ENCODE measurements around the gene GTF2IRD1.
"Not testable (repeated sequence)": the region's sequence is repeated elsewhere in the genome, so short reads cannot be mapped to it uniquely, and the experiment has no call there.

Gene GTF2IRD1, protein sequence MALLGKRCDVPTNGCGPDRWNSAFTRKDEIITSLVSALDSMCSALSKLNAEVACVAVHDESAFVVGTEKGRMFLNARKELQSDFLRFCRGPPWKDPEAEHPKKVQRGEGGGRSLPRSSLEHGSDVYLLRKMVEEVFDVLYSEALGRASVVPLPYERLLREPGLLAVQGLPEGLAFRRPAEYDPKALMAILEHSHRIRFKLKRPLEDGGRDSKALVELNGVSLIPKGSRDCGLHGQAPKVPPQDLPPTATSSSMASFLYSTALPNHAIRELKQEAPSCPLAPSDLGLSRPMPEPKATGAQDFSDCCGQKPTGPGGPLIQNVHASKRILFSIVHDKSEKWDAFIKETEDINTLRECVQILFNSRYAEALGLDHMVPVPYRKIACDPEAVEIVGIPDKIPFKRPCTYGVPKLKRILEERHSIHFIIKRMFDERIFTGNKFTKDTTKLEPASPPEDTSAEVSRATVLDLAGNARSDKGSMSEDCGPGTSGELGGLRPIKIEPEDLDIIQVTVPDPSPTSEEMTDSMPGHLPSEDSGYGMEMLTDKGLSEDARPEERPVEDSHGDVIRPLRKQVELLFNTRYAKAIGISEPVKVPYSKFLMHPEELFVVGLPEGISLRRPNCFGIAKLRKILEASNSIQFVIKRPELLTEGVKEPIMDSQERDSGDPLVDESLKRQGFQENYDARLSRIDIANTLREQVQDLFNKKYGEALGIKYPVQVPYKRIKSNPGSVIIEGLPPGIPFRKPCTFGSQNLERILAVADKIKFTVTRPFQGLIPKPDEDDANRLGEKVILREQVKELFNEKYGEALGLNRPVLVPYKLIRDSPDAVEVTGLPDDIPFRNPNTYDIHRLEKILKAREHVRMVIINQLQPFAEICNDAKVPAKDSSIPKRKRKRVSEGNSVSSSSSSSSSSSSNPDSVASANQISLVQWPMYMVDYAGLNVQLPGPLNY
- 2.3 to 14.9 (median 7.2) reads per million in 3 experiments for total RNA-seq

DNA sequence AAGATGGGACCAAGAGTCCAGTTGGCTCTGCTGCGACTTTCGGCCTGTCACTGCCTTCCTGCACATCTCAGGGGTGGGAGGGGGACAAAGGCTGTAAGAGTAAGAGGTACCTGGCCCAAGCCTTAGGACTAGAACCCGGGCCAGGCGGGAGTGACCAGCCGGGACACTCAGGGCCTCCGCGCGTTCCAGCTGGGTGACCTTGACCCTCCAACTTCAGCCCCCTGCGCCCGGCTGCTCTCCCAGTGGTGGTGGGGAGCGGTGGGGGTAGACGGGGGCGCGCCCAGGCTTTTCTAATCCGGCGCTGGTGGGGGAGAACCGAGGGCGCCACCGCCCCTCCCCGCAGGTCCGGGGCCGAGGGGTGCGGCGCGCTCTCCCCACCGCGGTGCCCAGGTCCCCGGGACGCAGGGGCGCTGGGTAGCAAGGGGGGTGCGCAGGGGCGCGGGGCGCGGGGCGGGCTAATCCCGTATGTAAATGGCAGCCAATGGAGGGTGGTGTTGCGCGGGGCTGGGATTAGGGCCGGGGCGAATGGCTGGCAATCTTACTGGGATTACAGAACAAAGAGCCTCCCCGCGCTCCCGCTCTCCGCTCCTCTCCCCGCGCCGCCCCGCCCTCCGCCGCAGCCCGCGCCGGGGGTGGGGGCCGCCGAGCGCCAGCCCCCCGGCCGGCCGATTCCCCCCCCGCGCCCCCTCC, at the start of gene GTF2IRD1:
Gene GTF2IRD1 (plus strand): TSS at position 585 of the 690 bp plus-strand sequence. CDS start 54,175 bp downstream, outside the sequence.
- peak; percentile 37 for DNase-seq

DNA sequence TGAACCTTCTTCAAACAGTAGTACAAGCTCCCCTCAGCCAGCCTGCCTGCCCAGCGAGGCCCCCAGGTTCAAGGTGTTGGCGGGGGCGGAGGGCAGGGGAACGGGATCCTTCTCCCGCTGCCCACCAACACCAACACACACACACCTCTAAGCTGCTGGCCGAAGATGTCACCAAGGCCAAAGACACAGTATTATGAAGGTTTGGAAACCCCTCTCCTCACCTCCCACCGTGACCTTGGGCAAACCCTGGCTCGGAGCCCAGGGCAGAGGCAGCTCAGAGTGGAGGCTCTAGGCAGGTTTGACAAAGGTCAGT, 49.4 kb upstream of the GTF2IRD1 start:
- no peak for DNase-seq

DNA sequence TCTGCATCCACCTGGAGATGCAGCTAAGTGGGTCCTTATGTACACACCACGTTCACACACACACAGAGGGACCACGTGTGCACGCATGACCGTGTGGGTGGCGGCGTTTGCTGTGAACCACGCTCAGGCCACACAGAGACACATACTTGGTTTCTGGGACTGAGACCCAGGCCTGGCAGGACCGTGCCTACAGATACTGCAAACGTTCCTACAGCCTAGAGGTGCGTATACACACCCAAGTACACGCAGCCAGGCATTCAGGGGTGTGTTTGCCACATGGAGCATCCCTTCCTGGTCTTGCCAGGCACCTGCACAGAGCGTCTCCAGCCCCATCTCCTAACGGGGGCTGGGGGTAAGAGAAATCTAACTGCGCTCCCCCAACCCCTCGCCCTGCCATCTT, 49.0 kb upstream of the GTF2IRD1 start:
- no peak for DNase-seq

DNA sequence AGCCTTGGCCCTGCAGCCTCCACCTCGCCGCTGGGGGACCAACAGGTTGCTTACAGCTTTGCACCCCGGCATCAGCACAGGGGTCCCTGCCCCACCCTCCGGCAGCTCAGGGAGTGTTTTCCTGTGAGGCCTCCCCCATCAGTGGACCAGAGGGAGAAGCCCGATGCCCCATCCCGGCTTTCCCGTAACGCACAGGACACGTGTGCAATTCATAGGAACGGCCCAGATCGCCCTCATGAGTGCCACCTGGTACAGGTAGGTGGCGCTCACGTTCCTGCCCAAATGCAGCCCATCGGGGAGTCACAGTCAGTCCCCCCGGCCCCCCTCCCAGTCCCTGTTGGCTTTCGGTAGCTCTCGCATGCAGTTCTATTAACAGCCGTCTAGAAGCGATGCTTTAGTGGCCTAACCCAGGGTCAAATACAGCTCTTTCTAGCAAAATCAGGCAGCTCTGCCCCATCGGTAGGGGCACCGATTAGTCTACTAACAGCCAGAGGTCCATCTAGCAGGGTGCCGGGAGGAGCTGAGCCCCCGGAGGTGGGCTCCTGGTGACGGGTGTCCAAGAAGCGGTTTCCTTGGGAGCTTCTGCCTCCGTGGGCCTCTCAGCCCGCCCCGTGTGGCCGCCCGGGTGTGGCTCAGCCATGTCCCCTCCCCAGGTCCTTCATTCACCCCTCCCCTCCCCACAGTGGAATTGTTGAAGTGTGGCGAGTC, 48.4 kb upstream of the GTF2IRD1 start:
- no peak for DNase-seq

DNA sequence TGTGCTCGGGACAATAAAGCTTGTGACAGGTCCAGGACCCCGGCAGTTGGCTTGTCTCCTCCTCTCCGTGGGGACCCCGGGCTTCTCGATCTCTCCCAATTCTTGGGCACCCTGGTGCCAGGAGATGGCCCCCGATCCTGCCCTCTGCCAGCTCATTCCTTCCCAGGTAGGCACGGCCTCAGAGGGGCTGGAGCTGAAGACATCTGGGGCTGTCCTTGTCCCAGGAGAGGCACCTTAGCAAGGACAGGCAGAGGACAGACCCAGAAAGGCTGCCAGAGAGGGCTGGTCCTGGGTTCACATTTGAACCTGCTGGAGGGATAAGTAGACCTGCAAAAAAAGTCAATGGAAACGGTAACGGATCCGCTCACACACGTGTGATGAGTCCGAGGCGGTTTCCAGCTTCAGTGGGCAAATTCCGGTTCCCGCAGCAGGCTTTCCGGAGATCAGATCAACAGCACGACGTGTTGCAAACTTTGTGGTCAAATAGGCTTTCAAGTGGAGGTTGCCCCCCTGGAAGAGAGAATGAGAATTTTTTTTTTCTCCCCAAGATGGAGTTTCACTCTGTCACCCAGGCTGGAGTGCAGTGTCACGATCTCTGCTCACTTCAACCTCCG, 47.7 kb upstream of the GTF2IRD1 start:
- no peak for DNase-seq

DNA sequence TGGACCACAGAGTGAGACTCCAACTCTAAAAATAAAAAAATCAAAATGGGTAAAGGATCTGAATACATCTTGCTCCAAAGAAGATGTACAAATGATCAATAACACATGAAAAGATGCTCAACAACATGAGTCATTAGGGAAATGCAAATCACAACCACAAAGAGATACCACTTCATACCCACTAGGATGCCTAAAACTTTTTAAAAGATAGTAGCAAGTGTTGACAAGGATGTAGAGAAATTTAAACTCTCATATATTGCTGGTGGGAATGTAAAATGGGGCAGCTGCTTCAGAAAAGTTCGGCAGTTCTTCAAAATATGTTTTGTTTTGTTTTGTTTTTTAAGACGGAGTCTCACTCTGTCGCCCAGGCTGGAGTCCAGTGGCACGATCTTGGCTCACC, 45.7 kb upstream of the GTF2IRD1 start:
- no peak for DNase-seq

DNA sequence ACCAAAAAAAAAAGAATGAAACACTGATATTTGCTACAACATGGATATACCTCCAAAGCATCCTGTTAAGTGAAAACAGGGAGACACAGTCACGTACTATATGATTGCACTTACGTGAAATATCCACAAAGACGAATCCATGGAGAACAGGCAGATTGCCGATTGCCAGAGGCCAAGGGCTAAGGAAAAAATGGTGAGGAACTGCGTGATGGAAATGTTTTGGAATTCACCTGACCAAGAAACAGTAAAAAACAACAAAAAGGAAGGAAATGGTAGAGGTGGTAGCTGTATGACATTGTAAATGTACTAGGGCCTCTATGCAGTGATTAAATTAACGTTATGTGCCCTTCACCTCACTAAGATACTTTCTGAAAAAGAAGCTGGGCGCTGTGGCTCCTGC, 44.1 kb upstream of the GTF2IRD1 start:
- no peak for DNase-seq

DNA sequence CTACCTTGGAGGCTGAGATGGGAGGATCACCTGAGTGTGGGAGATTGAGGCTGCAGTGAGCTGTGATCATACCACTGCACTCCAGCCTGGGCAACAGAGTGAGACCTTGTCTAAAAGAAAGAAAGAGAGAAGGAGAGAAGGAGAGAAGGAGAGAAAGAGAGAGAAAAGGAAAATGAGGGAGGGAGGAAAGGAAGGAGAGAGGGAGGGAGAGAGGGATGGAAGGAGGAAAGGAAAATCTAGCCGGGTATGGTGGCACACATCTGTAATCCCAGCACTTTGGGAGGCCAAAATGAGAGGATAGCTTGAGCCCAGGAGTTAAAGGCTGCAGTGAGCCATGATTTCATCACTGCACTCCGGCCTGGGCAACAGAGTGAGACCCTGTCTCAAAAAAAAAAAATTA, 42.9 kb upstream of the GTF2IRD1 start:
- no peak for DNase-seq

DNA sequence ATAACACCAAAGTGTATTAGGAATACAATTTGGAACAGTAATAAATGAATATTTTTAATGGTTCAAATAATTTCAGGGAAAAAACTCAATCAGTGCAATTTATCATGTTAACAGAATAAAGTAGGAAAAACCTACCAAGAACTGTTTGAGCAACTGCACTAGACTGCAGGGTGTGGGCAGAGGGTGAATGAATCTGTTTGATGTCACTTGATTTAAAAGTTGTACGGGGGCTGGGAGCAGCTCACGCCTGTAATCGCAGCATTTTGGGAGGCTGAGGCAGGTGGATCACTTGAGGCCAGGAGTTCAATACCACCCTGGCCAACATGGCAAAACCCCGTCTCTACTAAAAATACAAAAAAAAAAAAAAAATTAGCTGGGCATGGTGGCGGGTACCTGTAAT, 42.1 kb upstream of the GTF2IRD1 start:
- not testable (repeated sequence) for DNase-seq

DNA sequence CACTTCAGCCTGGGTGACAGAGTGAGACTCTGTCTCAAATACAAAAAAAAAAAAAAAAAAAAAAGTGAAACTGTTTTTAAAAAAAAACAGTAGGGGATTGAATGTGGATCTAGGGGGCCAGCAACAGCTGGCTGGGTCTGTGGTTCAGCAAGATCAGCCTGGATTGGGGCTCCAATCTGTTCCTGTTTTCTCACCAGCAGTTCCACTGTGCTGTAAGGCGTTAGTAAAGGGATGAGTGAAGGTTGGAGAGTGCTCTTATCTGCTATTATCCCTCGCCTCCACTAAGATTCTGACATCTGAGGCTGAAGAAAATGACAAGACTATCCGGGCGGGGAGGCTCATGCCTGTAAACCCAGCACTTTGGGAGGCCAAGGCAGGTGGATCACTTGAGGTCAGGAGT, 41.6 kb upstream of the GTF2IRD1 start:
- DNase-seq: no peak

DNA sequence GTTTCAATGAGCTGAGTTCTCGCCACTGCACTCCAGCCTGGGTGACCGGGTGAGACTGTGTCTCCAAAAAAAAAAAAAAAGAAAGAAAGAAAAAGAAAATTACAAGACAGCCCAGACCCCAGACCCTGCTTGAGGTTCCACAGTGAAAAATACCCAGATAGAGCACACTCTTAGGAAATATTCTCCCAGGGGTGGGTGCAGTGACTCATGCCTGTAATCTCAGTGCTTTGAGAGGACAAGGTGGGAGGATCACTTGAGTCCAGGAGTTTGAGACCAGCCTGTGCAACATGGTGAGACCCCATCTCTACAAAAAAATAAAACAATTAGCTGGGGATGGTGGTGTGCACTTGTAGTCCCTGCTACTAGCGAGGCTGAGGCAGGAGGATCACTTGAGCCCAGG, 41.1 kb upstream of the GTF2IRD1 start:
- no peak for DNase-seq

DNA sequence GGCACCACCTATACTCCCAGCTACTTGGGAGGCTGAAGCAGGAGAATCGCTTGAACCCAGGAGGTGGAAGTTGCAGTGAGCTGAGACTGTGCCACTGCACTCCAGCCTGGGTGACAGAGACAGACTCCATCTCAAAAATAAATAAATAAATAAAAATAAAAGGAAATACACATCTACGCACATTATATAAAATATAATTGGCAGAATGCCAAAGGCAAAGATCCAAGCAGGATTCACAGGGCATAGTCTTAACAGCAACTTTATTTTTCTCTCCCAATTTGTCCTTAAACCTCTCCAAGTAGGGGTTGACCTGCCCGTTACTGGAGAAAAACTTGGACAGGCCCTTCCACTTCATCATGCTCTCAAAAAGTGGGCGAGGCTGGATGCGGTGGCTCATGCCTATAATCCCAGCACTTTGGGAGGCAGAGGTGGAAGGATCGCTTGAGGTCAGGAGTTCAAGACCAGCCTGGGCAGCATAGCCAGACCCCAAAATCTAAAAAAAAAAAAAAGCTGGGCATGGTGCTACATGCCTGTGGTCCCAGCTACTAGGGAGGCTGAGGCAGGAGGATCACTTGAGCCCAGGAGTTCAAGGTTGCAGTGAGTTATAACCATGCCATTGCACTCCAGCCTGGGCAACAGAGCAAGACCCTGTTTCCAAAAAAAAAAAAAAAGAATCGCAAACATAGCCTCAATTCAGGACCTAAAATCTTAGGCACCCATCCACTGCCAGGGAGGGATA, 38.9 kb upstream of the GTF2IRD1 start:
- not testable (repeated sequence) for DNase-seq

DNA sequence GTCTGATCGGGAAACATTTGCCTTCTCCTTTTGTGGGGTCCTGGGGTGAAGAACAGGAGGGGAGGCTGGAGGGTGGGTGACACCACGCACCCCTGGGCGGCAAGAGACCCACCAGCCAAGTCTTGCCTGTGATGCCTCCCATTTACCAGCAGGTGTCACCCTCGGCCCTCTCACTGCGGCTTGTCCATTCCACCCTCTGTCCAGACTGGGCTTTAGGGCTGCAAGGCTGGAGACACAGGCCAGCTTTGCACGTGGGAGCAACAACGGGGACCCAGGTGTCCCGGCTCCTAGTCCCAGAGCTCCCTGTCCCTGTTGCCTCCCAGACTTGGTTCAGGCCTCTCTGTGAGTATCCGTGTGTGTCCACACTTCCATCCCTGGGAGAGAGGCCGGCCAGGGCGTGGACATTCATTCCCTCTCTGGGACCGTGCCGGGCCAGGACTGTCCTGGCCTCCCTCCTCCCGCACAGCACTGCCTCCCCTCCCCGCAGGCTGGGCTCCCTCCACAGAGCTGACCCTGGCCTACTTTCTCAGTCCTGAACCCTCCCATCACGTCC, 36.2 kb upstream of the GTF2IRD1 start:
- peak; percentile 29 for DNase-seq

DNA sequence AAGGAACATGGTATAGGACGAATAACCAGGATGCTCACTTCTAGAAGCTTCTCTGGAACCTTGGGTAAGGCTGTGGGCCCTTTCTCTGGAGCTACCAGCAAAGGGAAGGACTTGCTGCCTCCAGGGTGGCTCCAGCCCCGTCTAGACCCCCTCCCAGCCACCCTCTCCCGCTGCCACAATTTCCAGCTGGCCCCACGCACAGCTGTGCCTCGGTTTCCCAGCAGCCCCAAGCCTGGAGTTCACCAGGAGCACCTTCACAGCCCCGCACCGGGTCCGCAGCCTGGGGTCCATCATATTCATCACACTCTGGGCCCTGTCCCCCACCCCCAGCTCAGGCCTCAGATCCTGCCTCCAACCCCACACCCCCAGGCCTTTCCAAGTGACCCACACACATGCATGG, 35.6 kb upstream of the GTF2IRD1 start:
- DNase-seq: no peak

DNA sequence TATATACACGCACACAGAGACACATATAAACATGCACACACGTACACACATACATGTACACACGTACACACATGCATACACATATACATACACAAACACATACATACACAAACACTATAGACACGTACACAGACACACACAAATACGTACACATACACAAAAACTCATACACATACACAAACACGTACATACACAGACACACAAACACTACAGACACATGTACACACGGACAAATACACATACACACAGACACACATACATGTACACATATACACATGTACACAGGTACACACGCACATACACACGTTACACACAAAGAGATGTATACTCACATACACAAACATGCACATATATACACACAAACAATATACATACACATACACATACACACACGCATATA, 35.2 kb upstream of the GTF2IRD1 start:
- no peak for DNase-seq

DNA sequence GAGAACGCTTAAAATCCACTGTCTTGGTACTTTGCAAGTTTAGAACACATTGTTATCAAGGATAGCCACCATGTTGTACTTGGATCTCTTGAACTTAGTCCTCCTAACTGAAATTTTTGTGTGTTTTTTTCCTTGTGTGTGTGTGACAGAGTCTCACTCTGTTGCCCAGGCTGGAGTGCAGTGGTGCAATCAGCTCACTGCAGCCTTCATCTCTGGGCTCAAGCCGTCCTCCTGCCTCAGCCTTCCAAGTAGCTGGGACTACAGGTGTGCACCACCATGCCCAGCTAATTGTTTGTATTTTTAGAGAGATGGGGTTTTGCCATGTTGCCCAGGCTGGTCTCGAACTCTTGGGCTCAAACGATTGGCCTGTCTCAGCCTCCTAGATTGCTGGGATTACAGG, 34.5 kb upstream of the GTF2IRD1 start:
- DNase-seq: not testable (repeated sequence)

DNA sequence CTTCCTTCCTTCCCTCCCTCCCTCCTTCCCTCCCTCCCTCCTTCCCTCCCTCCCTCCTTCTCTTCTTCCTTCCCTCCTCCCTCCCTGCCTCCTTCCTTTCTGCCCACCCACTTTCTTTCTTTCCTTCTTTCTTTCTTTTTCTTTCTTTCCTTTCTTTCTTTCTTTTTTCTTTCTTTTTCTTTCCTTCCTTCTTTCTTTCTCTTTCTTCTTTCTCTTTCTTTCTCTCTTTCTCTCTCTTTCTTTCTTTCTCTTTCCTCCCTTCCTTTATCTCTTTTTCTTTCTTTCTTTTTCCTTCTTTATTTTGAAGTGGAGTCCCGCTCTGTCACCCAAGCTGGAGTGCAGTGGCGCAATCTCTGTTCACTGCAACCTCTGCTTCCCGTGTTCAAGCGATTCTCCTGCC, 33.7 kb upstream of the GTF2IRD1 start:
- DNase-seq: no peak

DNA sequence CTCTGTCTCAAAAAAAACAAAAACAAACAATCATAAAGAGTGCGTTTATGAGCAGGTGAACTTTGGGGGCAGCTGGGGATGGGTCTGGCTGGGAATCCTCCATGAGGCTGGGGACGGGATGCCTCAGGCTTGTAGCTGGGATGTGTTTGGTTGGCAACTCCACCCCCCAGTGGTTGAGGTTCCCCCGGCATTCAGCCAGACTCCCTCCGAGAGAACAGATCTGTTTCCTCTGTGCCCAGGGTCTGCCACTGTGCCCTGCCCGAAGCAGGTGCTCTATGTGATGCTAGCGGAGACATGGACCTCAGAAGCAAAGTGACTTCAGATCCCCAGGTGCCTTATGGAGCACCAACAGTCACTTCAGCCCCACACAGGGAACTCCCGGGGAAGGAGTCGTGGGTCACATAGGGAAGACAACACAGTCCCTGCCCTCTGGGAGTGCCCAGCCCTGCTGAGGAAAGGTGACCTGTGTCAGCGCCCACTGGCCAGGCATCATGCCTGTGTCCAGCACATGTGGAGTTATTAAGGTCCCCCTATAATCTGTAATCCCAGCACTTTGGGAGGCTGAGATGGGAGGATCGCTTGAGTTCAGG, 29.3 kb upstream of the GTF2IRD1 start:
- DNase-seq: no peak

DNA sequence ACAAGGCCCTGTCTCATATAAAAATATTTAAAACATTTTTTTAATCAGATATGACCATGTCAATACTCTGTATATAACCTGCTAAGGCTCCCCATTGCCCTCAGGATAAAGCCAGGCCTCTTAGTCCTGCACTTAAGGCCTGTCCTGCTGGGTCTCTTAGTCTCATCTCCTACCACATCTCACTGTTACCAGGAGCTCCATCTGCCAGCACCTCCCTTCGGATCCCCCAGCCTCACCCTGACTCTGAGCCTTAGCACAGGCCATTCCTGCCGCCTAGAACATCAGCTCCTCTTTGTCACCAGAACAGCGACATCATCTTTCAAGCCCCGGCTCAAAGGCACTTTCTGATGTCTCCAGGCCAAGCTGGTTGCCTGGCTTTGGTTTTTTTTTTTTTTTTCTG, 25.7 kb upstream of the GTF2IRD1 start:
- no peak for DNase-seq

DNA sequence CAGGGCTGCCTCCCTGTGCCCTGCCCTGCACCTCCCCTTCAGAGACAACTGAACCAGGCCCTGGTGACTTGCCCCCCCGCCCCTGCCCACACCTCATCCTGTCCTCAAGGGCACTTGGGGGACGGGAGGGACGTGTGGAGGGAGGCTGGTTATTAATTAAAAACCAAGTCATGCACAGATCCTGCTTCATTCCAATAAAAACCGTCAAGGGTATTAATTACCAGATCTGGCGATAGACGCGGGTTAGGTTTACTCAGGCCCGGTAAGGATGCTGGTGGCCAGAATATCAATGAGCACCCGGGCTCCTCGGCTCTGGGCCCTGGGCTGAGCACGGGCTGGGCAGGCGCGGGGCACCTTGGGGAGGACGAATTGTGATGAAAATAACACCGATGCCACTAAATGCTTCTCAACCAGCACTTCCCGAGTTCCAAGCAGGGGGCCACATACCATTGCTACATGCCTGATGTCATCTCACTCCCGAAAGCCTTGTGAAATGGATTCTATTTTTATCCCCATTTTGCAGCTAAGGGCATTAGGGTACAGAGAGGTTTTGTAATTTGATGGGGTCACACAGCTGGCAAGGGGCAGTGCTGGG, 24.5 kb upstream of the GTF2IRD1 start:
- DNase-seq: no peak

Data from central memory CD4-positive, alpha-beta T cell (primary cell).